Uterus (tissue), 4 donors: ENCODE data around the gene SH3PXD2A. TPM values are rescaled to one million over a fixed set of nuclear protein-coding genes. Genes with fewer than 3 reads are reported as not detected.
A peak's percentile ranks its signal among the peaks of the same experiment; 100 is the strongest.
"Not testable (repeated sequence)": the region's sequence is repeated elsewhere in the genome, so short reads cannot be mapped to it uniquely, and the experiment has no call there.

ENCODE experiments used
- DNase-seq, 2 donors: peaks; one replicate each; pipeline ENCODE4 v3.0.0-alpha.2; 2019 to 2020
- H3K27ac ChIP-seq, 2 donors: fragments of 200-600 bp; sonication (generic); 1 replicate in 1 of 2; 2 replicates in 1 of 2; pipeline ENCODE4 v1.5.1; 2016 to 2018
- H3K27me3 ChIP-seq, 2 donors: fragments of 200-600 bp; sonication (generic); one replicate each; pipeline ENCODE4 v1.5.1; 2018 to 2019; ENCODE audit warnings: control low read depth in 1 of 2
- H3K36me3 ChIP-seq, 2 donors: fragments of 200-600 bp; sonication (generic); one replicate each; pipeline ENCODE4 v1.5.1; 2019; ENCODE audit warnings: control low read depth in 1 of 2
- H3K4me1 ChIP-seq, 2 donors: fragments of 200-600 bp; sonication (generic); one replicate each; pipeline ENCODE4 v1.5.1; 2018 to 2019; ENCODE audit warnings: control low read depth in 1 of 2
- H3K4me3 ChIP-seq, 2 donors: fragments of 200-600 bp; sonication (generic); 1 replicate in 1 of 2; 2 replicates in 1 of 2; pipeline ENCODE4 v1.5.1; 2018 to 2019; ENCODE audit warnings: mild to moderate bottlenecking in 1 of 2
- H3K9me3 ChIP-seq, 2 donors: fragments of 200-600 bp; sonication (generic); one replicate each; pipeline ENCODE4 v1.5.1; 2019; ENCODE audit warnings: control low read depth in 1 of 2
- CTCF ChIP-seq, 4 experiments: fragments of 200-600 bp in 2 of 4; fragments of 450-650 bp in 2 of 4; sonication (generic) in 2 of 4; IDR thresholded peaks; one replicate each; pipeline ENCODE4 v1.5.1; 2016 to 2019; ENCODE audit warnings: antibody characterized with exemption in 4 of 4, mild to moderate bottlenecking in 2 of 4, moderate library complexity in 1 of 4
- POLR2A ChIP-seq, 2 donors: fragments of 450-650 bp; IDR thresholded peaks; one replicate each; pipeline ENCODE4 v1.6.1; 2016; ENCODE audit warnings: antibody characterized with exemption in 2 of 2, mild to moderate bottlenecking in 1 of 2, moderate library complexity in 1 of 2
- intact Hi-C: fragments of 100-400 bp; cut with DNase I; formaldehyde crosslinking; loops from one replicate; pipeline ENCODE4 v1.15.1; 2023; ENCODE audit warnings: low total_unique reads
- total RNA-seq, 4 donors: library from RNA; depleted of rRNA in 3 of 4; stranded (reverse); fragments of >200 nt in 3 of 4; gene quantifications; one replicate each; pipeline versions ENCODE4 v1.1.0 to v1.2.4, GENCODE V29; 2014 to 2023
- donor health status: DM: yes; HTN: yes; CAD: no.

SH3PXD2A gene
- total RNA-seq, 4 donors from 2014 or later, result 12.6 to 117 (median 46.6) TPM

GRCh38 chr10:103663802-103664201 is 191.6 kb downstream of the SH3PXD2A start:
- Histone ChIP-seq H3K27me3 (no peaks in the 10 kb centered on the region), H3K9me3 (no peaks in the 10 kb centered on the region), H3K4me1 (peaks cover 4 to 29% of the 10 kb centered on the region in 2 donors), H3K27ac (peak overlapping the region; percentile 52 to 57), H3K4me3 (no peak overlapping the region), H3K36me3 (no peaks in the 10 kb centered on the region)
- no peak for TF ChIP-seq CTCF (IDR thresholded peaks at IDR 0.05)
- no peak for TF ChIP-seq POLR2A (IDR thresholded peaks at IDR 0.05)
- no peak for DNase-seq
- intact Hi-C loops, result no loop called here

- no peaks in the 10 kb centered on the region for H3K36me3 ChIP-seq
- H3K27ac ChIP-seq, result peak overlapping the region; percentile 52 to 57
- H3K27me3 ChIP-seq, result no peaks in the 10 kb centered on the region
- peaks cover 2 to 28% of the 10 kb centered on the region in 2 donors for H3K4me1 ChIP-seq
- no peak for DNase-seq
- TF ChIP-seq POLR2A (IDR thresholded peaks at IDR 0.05), result no peak
- no peak for TF ChIP-seq CTCF (IDR thresholded peaks at IDR 0.05)
- no peaks in the 10 kb centered on the region for H3K9me3 ChIP-seq
- H3K4me3 ChIP-seq, result no peak overlapping the region
- intact Hi-C loops, result no loop called here
These were observed 192.1 kb downstream of the SH3PXD2A start for GRCh38 chr10:103663236-103663635.

- intact Hi-C loops, DNase-seq, H3K36me3 ChIP-seq, H3K27me3 ChIP-seq, H3K9me3 ChIP-seq, H3K4me3 ChIP-seq: not testable (repeated sequence)
- Histone ChIP-seq H3K27ac (peak overlapping the region; percentile 52 to 57), H3K4me1 (peaks cover 0 to 23% of the 10 kb centered on the region in 2 donors)
These were observed 192.7 kb downstream of the SH3PXD2A start for GRCh38 chr10:103662704-103663103.

- peak; percentile 65 to 95 for TF ChIP-seq POLR2A (IDR thresholded peaks at IDR 0.05)
- TF ChIP-seq CTCF (IDR thresholded peaks at IDR 0.05), result no peak
These were observed 194.0 kb downstream of the SH3PXD2A start for GRCh38 chr10:103661198-103661950.

GRCh38 chr10:103660364-103661197 is 194.8 kb downstream of the SH3PXD2A start:
- DNase-seq, result no peak
- Histone ChIP-seq H3K9me3 (no peaks in the 10 kb centered on the region), H3K4me3 (peak overlapping the region; percentile 69 to 84), H3K4me1 (peaks cover 0 to 19% of the 10 kb centered on the region in 2 donors), H3K36me3 (no peaks in the 10 kb centered on the region), H3K27ac (peak overlapping the region; percentile 97 to 100), H3K27me3 (no peaks in the 10 kb centered on the region)
- intact Hi-C loops, result no loop called here
- TF ChIP-seq POLR2A (IDR thresholded peaks at IDR 0.05) (no peak), CTCF (IDR thresholded peaks at IDR 0.05) (peak in 2 of 4 experiments; percentile 2 to 8)

More at GRCh38 chr10:103661198-103661950, 194.0 kb downstream of the SH3PXD2A start:
- H3K27ac ChIP-seq, result peak overlapping the region; percentile 97 to 100
- no peaks in the 10 kb centered on the region for H3K36me3 ChIP-seq
- intact Hi-C loops, result no loop called here
- H3K27me3 ChIP-seq, result no peaks in the 10 kb centered on the region
- no peaks in the 10 kb centered on the region for H3K9me3 ChIP-seq
- DNase-seq, result peak; percentile 89 to 97
- H3K4me1 ChIP-seq, result peaks cover 0 to 19% of the 10 kb centered on the region in 2 donors
- H3K4me3 ChIP-seq, result peak overlapping the region; percentile 69 to 84
